Measurements from ENCODE around the gene LRP1-AS. TPM values are rescaled to one million over a fixed set of nuclear protein-coding genes. Genes with fewer than 3 reads are reported as not detected.

The LRP1-AS gene
- total RNA-seq, 1 donor from 2014 or later = not detected

Small RNAs within 50 kb of the gene (microRNA-seq; reads per million reads assigned to microRNA genes)
- not detected for gene MIR1228

Other genes with a start within 250 kb of the LRP1-AS start
- gene SDR9C7, start 213.2 kb downstream of the LRP1-AS start, total RNA-seq = 0.27 TPM
- 0.22 TPM for gene RDH16, start 190.0 kb downstream of the LRP1-AS start, total RNA-seq
- 3.5 TPM for gene ZBTB39, start 141.1 kb downstream of the LRP1-AS start, total RNA-seq
- gene TAC3, start 131.1 kb downstream of the LRP1-AS start, total RNA-seq = not detected
- gene MYO1A, start 97.5 kb downstream of the LRP1-AS start, total RNA-seq = 0.11 TPM
- 2.4 TPM for gene NEMP1, start 68.8 kb downstream of the LRP1-AS start, total RNA-seq
- 37.9 TPM for gene NAB2, start 58.5 kb downstream of the LRP1-AS start, total RNA-seq
- gene STAT6, start 36.3 kb downstream of the LRP1-AS start, total RNA-seq = 42.1 TPM
- 103 TPM for gene LRP1, start 19.1 kb downstream of the LRP1-AS start, total RNA-seq
- 20.0 TPM for gene NXPH4, start 69.2 kb upstream of the LRP1-AS start, total RNA-seq
- 38.8 TPM for gene SHMT2, start 82.1 kb upstream of the LRP1-AS start, total RNA-seq
- gene STAC3, start 103.6 kb upstream of the LRP1-AS start, total RNA-seq = 0.94 TPM